K562 (cell line): ENCODE results near the gene FZD4. TPM values are rescaled to one million over a fixed set of nuclear protein-coding genes. Genes with fewer than 3 reads are reported as not detected.

ENCODE experiments used
- CEBPB ChIP-seq: fragments of 450-650 bp; IDR thresholded peaks from 2 replicates; pipeline ENCODE4 v1.6.1; 2016; ENCODE audit warnings: missing genetic modification characterization, missing compliant biosample characterization
- CHD4 ChIP-seq: fragments of 200-600 bp; sonication (generic); IDR thresholded peaks from 3 replicates; pipeline ENCODE4 v1.6.1; 2012; ENCODE audit warnings: low read depth, mild to moderate bottlenecking, mixed read lengths, low read length, inconsistent platforms; ENCODE audit not compliant: insufficient read depth, insufficient replicate concordance, poor library complexity, severe bottlenecking
- ETV6 ChIP-seq, 3 experiments: fragments of 150-350 bp in 1 of 3; sonication (generic) in 1 of 3; formaldehyde crosslinking in 1 of 3; IDR thresholded peaks; 2 replicates each; pipeline versions ENCODE4 v1.6.1 to v1.8.0; 2014 to 2022; ENCODE audit warnings: borderline replicate concordance in 2 of 3, low read depth in 2 of 3, antibody characterized with exemption in 1 of 3, low read length in 1 of 3, mild to moderate bottlenecking in 1 of 3, missing genetic modification reagents in 1 of 3
- JUND ChIP-seq, 2 experiments: IDR thresholded peaks; 2 replicates in 1 of 2; 3 replicates in 1 of 2; pipeline ENCODE4 v1.6.1; 2011; ENCODE audit warnings: borderline replicate concordance in 2 of 2, low read depth in 2 of 2, low read length in 2 of 2, improper control_type of control experiment in 1 of 2, missing biosample characterization in 1 of 2, missing genetic modification characterization in 1 of 2, missing genetic modification reagents in 1 of 2
- MYBL2 ChIP-seq, 2 experiments: fragments of 450-650 bp in 1 of 2; sonication (generic) in 1 of 2; formaldehyde crosslinking in 1 of 2; IDR thresholded peaks; 2 replicates each; pipeline versions ENCODE4 v1.6.1 to v1.8.1; 2017 to 2022; ENCODE audit warnings: borderline replicate concordance in 1 of 2, inconsistent platforms in 1 of 2, low read depth in 1 of 2, mild to moderate bottlenecking in 1 of 2, missing genetic modification reagents in 1 of 2, moderate library complexity in 1 of 2
- NFE2 ChIP-seq: IDR thresholded peaks from 2 replicates; pipeline ENCODE4 v1.6.1; 2014; ENCODE audit warnings: antibody characterized with exemption, low read depth
- NFRKB ChIP-seq: fragments of 450-650 bp; IDR thresholded peaks from 2 replicates; pipeline ENCODE4 v1.6.1; 2016; ENCODE audit warnings: low read depth
- PHF8 ChIP-seq: fragments of 200-600 bp; sonication (generic); IDR thresholded peaks from 2 replicates; pipeline ENCODE4 v1.6.1; 2012; ENCODE audit warnings: mixed run types, mild to moderate bottlenecking, inconsistent platforms, low read length, moderate library complexity, borderline replicate concordance
- SAFB2 ChIP-seq: fragments of 200-400 bp; formaldehyde crosslinking; IDR thresholded peaks from 2 replicates; pipeline ENCODE4 v1.6.1; 2018; ENCODE audit warnings: borderline replicate concordance, low read length, low read depth, moderate library complexity; ENCODE audit not compliant: severe bottlenecking
- ZNF780A ChIP-seq: fragments of 250-450 bp; sonication (Bioruptor Pico); IDR thresholded peaks from 2 replicates; pipeline ENCODE4 v1.5.0; 2021; ENCODE audit warnings: mild to moderate bottlenecking
- polyA plus RNA-seq, 8 experiments: library from polyadenylated mRNA; depleted of rRNA in 4 of 8; stranded (reverse) in 5 of 8; unstranded in 3 of 8; fragments of >200 nt; fragmentation: Nextera tagmentation in 2 of 8; fragmentation: Illumina TruSeq in 1 of 8; extraction: Ambion mirVana in 2 of 8; extraction: Trizol in 1 of 8; gene quantifications; 2 replicates each; pipeline versions ENCODE4 v1.2.1 to v1.2.3, GENCODE V29; 2011 to 2014; ENCODE audit warnings: inconsistent platforms in 1 of 8, missing spikeins in 1 of 8
- total RNA-seq, 7 experiments: library from RNA; depleted of rRNA in 6 of 7; stranded (reverse); fragments of >200 nt in 6 of 7; fragmentation: Illumina TruSeq in 2 of 7; extraction: Trizol in 2 of 7; gene quantifications; 2 replicates each; pipeline versions ENCODE4 v1.2.1 to v1.2.3, GENCODE V29; 2011 to 2021; ENCODE audit warnings: low replicate concordance in 1 of 7
- TF ChIP-seq, protein P1 (sequence below): fragments of 200-600 bp; sonication (generic); IDR thresholded peaks from one replicate; pipeline ENCODE4 v1.6.1; 2012; ENCODE audit warnings: mild to moderate bottlenecking, low read depth, low read length, inconsistent platforms
- TF ChIP-seq, protein P2 (sequence below): IDR thresholded peaks from 2 replicates; pipeline ENCODE4 v1.6.1; 2014; ENCODE audit warnings: antibody characterized with exemption

FZD4 gene
- total and polyA plus RNA-seq, 9 of the 15 experiments (the other 6 are each of a cell fraction or from before 2014, with no cell fraction given), result 1.2 to 7.9 (median 5.8) TPM

DNA sequence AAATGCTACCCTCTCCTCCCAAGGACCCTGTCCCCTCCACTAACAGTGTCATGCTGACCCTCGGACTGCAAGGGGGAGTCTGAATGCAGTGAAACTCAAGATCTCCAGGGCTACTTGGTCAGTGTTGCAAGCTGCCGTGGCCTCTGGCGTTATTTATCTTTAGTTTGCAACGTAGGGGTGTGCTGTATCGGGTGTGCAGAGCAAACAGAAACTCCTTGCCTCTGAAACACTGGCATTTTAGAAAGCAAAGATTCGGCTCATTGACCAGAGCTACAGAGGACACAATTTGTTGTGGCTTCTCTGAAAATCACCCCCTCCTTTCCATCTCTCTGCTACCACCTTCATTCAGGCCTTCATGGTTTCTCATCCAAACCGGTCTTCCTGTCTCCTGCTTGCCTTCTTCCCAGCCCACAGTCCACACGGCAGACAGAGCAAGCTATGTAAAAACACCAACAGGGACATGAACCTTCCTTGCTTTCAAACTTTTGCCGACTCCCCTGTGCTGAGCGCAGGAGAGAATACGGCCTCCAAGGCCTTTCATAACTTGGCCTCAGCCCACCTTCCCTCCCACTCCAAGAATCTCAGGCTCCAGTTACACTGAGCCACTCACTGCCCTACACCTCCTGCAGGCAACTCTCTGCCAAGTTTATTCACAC lies 14.9 kb downstream of the FZD4 start (continued):
- TF ChIP-seq, protein P1, sequence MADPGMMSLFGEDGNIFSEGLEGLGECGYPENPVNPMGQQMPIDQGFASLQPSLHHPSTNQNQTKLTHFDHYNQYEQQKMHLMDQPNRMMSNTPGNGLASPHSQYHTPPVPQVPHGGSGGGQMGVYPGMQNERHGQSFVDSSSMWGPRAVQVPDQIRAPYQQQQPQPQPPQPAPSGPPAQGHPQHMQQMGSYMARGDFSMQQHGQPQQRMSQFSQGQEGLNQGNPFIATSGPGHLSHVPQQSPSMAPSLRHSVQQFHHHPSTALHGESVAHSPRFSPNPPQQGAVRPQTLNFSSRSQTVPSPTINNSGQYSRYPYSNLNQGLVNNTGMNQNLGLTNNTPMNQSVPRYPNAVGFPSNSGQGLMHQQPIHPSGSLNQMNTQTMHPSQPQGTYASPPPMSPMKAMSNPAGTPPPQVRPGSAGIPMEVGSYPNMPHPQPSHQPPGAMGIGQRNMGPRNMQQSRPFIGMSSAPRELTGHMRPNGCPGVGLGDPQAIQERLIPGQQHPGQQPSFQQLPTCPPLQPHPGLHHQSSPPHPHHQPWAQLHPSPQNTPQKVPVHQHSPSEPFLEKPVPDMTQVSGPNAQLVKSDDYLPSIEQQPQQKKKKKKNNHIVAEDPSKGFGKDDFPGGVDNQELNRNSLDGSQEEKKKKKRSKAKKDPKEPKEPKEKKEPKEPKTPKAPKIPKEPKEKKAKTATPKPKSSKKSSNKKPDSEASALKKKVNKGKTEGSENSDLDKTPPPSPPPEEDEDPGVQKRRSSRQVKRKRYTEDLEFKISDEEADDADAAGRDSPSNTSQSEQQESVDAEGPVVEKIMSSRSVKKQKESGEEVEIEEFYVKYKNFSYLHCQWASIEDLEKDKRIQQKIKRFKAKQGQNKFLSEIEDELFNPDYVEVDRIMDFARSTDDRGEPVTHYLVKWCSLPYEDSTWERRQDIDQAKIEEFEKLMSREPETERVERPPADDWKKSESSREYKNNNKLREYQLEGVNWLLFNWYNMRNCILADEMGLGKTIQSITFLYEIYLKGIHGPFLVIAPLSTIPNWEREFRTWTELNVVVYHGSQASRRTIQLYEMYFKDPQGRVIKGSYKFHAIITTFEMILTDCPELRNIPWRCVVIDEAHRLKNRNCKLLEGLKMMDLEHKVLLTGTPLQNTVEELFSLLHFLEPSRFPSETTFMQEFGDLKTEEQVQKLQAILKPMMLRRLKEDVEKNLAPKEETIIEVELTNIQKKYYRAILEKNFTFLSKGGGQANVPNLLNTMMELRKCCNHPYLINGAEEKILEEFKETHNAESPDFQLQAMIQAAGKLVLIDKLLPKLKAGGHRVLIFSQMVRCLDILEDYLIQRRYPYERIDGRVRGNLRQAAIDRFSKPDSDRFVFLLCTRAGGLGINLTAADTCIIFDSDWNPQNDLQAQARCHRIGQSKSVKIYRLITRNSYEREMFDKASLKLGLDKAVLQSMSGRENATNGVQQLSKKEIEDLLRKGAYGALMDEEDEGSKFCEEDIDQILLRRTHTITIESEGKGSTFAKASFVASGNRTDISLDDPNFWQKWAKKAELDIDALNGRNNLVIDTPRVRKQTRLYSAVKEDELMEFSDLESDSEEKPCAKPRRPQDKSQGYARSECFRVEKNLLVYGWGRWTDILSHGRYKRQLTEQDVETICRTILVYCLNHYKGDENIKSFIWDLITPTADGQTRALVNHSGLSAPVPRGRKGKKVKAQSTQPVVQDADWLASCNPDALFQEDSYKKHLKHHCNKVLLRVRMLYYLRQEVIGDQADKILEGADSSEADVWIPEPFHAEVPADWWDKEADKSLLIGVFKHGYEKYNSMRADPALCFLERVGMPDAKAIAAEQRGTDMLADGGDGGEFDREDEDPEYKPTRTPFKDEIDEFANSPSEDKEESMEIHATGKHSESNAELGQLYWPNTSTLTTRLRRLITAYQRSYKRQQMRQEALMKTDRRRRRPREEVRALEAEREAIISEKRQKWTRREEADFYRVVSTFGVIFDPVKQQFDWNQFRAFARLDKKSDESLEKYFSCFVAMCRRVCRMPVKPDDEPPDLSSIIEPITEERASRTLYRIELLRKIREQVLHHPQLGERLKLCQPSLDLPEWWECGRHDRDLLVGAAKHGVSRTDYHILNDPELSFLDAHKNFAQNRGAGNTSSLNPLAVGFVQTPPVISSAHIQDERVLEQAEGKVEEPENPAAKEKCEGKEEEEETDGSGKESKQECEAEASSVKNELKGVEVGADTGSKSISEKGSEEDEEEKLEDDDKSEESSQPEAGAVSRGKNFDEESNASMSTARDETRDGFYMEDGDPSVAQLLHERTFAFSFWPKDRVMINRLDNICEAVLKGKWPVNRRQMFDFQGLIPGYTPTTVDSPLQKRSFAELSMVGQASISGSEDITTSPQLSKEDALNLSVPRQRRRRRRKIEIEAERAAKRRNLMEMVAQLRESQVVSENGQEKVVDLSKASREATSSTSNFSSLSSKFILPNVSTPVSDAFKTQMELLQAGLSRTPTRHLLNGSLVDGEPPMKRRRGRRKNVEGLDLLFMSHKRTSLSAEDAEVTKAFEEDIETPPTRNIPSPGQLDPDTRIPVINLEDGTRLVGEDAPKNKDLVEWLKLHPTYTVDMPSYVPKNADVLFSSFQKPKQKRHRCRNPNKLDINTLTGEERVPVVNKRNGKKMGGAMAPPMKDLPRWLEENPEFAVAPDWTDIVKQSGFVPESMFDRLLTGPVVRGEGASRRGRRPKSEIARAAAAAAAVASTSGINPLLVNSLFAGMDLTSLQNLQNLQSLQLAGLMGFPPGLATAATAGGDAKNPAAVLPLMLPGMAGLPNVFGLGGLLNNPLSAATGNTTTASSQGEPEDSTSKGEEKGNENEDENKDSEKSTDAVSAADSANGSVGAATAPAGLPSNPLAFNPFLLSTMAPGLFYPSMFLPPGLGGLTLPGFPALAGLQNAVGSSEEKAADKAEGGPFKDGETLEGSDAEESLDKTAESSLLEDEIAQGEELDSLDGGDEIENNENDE, result peak; percentile 82
- TF ChIP-seq MYBL2 (IDR thresholded peaks at IDR 0.05; ENCODE audit: low read depth), result no peak
- TF ChIP-seq MYBL2 (CRISPR knock-in tag; IDR thresholded peaks at IDR 0.05; ENCODE audit: borderline replicate concordance), result no peak
- peak; percentile 34; the same call in 1 of the 2 replicates for TF ChIP-seq PHF8
- TF ChIP-seq ZNF780A (CRISPR knock-in tag), result no peak
- TF ChIP-seq CEBPB (tag), result peak; percentile 63
- TF ChIP-seq, protein P2, sequence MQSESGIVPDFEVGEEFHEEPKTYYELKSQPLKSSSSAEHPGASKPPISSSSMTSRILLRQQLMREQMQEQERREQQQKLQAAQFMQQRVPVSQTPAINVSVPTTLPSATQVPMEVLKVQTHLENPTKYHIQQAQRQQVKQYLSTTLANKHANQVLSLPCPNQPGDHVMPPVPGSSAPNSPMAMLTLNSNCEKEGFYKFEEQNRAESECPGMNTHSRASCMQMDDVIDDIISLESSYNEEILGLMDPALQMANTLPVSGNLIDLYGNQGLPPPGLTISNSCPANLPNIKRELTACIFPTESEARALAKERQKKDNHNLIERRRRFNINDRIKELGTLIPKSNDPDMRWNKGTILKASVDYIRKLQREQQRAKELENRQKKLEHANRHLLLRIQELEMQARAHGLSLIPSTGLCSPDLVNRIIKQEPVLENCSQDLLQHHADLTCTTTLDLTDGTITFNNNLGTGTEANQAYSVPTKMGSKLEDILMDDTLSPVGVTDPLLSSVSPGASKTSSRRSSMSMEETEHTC, result no peak
- TF ChIP-seq JUND (IDR thresholded peaks at IDR 0.05; ENCODE audit: borderline replicate concordance, low read depth, low read length), result no peak
- TF ChIP-seq JUND (tag; IDR thresholded peaks at IDR 0.05; ENCODE audit: borderline replicate concordance, low read depth, low read length), result peak; percentile 36; the same call in 1 of the 3 replicates
- TF ChIP-seq SAFB2, result no peak
- no peak for TF ChIP-seq CHD4
- TF ChIP-seq ETV6 (IDR thresholded peaks at IDR 0.05; ENCODE audit: borderline replicate concordance in 1 of 2, low read depth in 2 of 2, low read length in 1 of 2), result no peak
- no peak for TF ChIP-seq ETV6 (CRISPR knock-in tag; IDR thresholded peaks at IDR 0.05; ENCODE audit: borderline replicate concordance)
- peak; percentile 59; the same call in 1 of the 2 replicates for TF ChIP-seq NFRKB
- TF ChIP-seq NFE2, result no peak
